HepG2 (cell line): ENCODE results near the gene ABHD4. TPM values are rescaled to one million over a fixed set of nuclear protein-coding genes. Genes with fewer than 3 reads are reported as not detected.
A peak's percentile ranks its signal among the peaks of the same experiment; 100 is the strongest.

Experiments
- ATF3 ChIP-seq: sonication (generic); formaldehyde crosslinking; IDR thresholded peaks from 2 replicates; pipeline ENCODE4 v1.4.0; 2020; ENCODE audit warnings: missing genetic modification reagents
- ATF4 ChIP-seq, 2 experiments: fragments of 450-650 bp in 1 of 2; sonication (generic) in 1 of 2; formaldehyde crosslinking; IDR thresholded peaks; 2 replicates each; pipeline versions ENCODE4 v1.5.0 to v1.8.0; 2020 to 2022; ENCODE audit warnings: mild to moderate bottlenecking in 1 of 2, missing genetic modification reagents in 1 of 2
- BCLAF1 ChIP-seq: fragments of 450-650 bp; IDR thresholded peaks from 2 replicates; pipeline ENCODE4 v1.6.1; 2017; ENCODE audit warnings: mild to moderate bottlenecking
- FOXO1 ChIP-seq: sonication (generic); formaldehyde crosslinking; IDR thresholded peaks from 2 replicates; pipeline ENCODE4 v1.4.0; 2020; ENCODE audit warnings: missing genetic modification reagents
- KLF15 ChIP-seq: sonication (generic); formaldehyde crosslinking; IDR thresholded peaks from 2 replicates; pipeline ENCODE4 v1.8.1; 2023; ENCODE audit warnings: borderline replicate concordance, mild to moderate bottlenecking, inconsistent platforms, missing genetic modification reagents, mixed read lengths
- KLF16 ChIP-seq, 2 experiments: sonication (generic) in 1 of 2; formaldehyde crosslinking in 1 of 2; IDR thresholded peaks; 2 replicates each; pipeline versions ENCODE4 v1.6.1 to v1.8.0; 2016 to 2023; ENCODE audit warnings: missing genetic modification reagents in 2 of 2, missing compliant biosample characterization in 1 of 2
- KMT2B ChIP-seq: IDR thresholded peaks from 2 replicates; pipeline ENCODE4 v1.6.1; 2016; ENCODE audit warnings: missing genetic modification reagents, missing compliant biosample characterization
- LBX2 ChIP-seq: sonication (generic); formaldehyde crosslinking; IDR thresholded peaks from 2 replicates; pipeline ENCODE4 v1.5.0; 2020; ENCODE audit warnings: missing genetic modification reagents, mild to moderate bottlenecking, borderline replicate concordance
- MTA1 ChIP-seq: sonication (generic); formaldehyde crosslinking; IDR thresholded peaks from 2 replicates; pipeline ENCODE4 v1.4.0; 2020; ENCODE audit warnings: missing genetic modification reagents, mild to moderate bottlenecking, borderline replicate concordance
- STAG1 ChIP-seq: sonication (generic); formaldehyde crosslinking; IDR thresholded peaks from 2 replicates; pipeline ENCODE4 v1.4.0; 2020; ENCODE audit warnings: missing genetic modification reagents
- TERF1 ChIP-seq: sonication (generic); formaldehyde crosslinking; IDR thresholded peaks from 2 replicates; pipeline ENCODE4 v1.8.0; 2022; ENCODE audit warnings: mild to moderate bottlenecking, missing genetic modification reagents, moderate library complexity
- TOE1 ChIP-seq: sonication (generic); formaldehyde crosslinking; IDR thresholded peaks from 2 replicates; pipeline ENCODE4 v1.4.0; 2020; ENCODE audit warnings: mild to moderate bottlenecking, missing genetic modification reagents
- U2AF2 ChIP-seq: fragments of 200-400 bp; formaldehyde crosslinking; IDR thresholded peaks from 2 replicates; pipeline ENCODE4 v1.6.1; 2017; ENCODE audit warnings: low read depth, mild to moderate bottlenecking, low read length
- ZBTB38 ChIP-seq: sonication (generic); formaldehyde crosslinking; IDR thresholded peaks from 2 replicates; pipeline ENCODE4 v1.5.1; 2020; ENCODE audit warnings: mild to moderate bottlenecking, missing genetic modification reagents
- ZBTB44 ChIP-seq: sonication (generic); formaldehyde crosslinking; IDR thresholded peaks from 2 replicates; pipeline ENCODE4 v1.4.0; 2020; ENCODE audit warnings: missing genetic modification reagents
- ZNF207 ChIP-seq: fragments of 450-650 bp; IDR thresholded peaks from 2 replicates; pipeline ENCODE4 v1.6.1; 2016; ENCODE audit warnings: antibody characterized with exemption, borderline replicate concordance
- ZNF232 ChIP-seq: sonication (generic); formaldehyde crosslinking; IDR thresholded peaks from 2 replicates; pipeline ENCODE4 v1.4.0; 2020; ENCODE audit warnings: missing genetic modification reagents, borderline replicate concordance
- ZNF251 ChIP-seq: sonication (generic); formaldehyde crosslinking; IDR thresholded peaks from 2 replicates; pipeline ENCODE4 v1.9.0; 2021; ENCODE audit warnings: mild to moderate bottlenecking, missing genetic modification reagents
- ZNF281 ChIP-seq: sonication (generic); formaldehyde crosslinking; IDR thresholded peaks from 2 replicates; pipeline ENCODE4 v1.4.0; 2020; ENCODE audit warnings: missing genetic modification reagents, borderline replicate concordance
- polyA plus RNA-seq, 8 experiments: library from polyadenylated mRNA; depleted of rRNA in 3 of 8; stranded (reverse) in 7 of 8; unstranded in 1 of 8; fragments of >200 nt; fragmentation: Illumina TruSeq in 4 of 8; extraction: Trizol in 4 of 8; gene quantifications; 2 replicates each; pipeline versions ENCODE4 v1.2.1 to v1.2.3, GENCODE V29; 2011 to 2016; ENCODE audit warnings: low read depth in 4 of 8, missing spikeins in 1 of 8, mixed read lengths in 1 of 8; ENCODE audit not compliant: insufficient read depth in 1 of 8
- total RNA-seq, 5 experiments: library from RNA; depleted of rRNA; stranded (reverse); fragments of >200 nt; fragmentation: Illumina TruSeq; extraction: Trizol; gene quantifications; 2 replicates each; pipeline ENCODE4 v1.2.3, GENCODE V29; 2016; ENCODE audit warnings: low read depth in 1 of 5

Gene ABHD4
- total and polyA plus RNA-seq, 2 of the 13 experiments (the other 11 are each of a cell fraction or from before 2014, with no cell fraction given) = 16.1 to 47.5 TPM

GRCh38 chr14:22653012-22653621, 55.0 kb downstream of the ABHD4 start (continued):
- TF ChIP-seq FOXO1 (CRISPR knock-in tag) (peak; percentile 63; the same call in 1 of the 2 replicates), KMT2B (CRISPR knock-in tag) (peak; percentile 53), MTA1 (CRISPR knock-in tag) (no peak), ZNF281 (CRISPR knock-in tag) (peak; percentile 43; the same call in 1 of the 2 replicates), TOE1 (CRISPR knock-in tag) (no peak), ATF3 (peak; percentile 21; the same call in 1 of the 2 replicates), U2AF2 (no peak), LBX2 (CRISPR knock-in tag) (no peak), KLF15 (CRISPR knock-in tag) (no peak), KLF16 (CRISPR knock-in tag; IDR thresholded peaks at IDR 0.05) (peak in 1 of 2 experiments; percentile 62; a peak in 1 of 4 replicates), ZNF207 (no peak), ZBTB38 (CRISPR knock-in tag) (no peak), ATF4 (CRISPR knock-in tag; IDR thresholded peaks at IDR 0.05) (no peak), TERF1 (no peak), ZNF232 (CRISPR knock-in tag) (no peak), ZNF251 (CRISPR knock-in tag) (no peak), BCLAF1 (no peak), ZBTB44 (CRISPR knock-in tag) (peak; percentile 36; the same call in 1 of the 2 replicates), STAG1 (peak; percentile 95)
